ENCODE results near the gene OLR1.
"Not testable (repeated sequence)": the region's sequence is repeated elsewhere in the genome, so short reads cannot be mapped to it uniquely, and the experiment has no call there.

OLR1 gene

DNA sequence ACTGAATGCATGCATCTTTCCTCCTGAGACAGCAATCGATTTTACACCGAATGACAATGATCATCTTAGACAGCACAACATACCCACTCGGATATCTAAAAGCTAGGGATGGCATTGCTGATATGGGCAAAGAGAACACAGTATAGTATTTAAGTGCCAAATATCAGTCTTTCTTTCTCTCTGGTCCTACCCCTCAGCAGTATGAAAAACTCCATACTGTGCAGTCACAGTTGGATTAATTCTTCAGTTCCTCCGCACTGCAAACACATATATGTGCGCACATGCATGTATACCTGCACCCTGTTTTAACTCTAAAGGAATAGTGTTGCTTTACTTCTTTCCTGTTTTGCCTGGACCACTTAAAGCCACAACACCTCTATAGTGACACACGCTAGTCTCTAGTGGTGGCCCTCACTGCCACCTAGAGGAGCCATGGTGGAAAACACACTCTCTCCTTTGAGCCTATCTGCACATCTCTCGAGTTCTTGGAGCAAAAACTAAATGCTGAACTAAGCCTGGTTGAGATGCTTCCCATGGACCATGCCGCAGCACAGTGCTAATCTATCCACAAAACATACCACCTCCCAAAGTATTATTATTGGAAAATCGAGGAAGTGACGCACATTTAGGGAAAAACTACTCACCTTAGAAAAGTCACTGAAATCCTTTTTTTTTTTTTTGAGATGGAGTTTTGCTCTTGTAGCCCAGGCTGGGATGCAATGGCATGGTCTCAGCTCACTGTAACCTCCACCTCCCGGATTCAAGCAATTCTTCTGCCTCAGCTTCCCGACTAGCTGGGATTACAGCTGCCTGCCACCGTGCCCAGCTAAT lies 18.8 kb upstream of the OLR1 start:
- peak; percentile 51 for DNase-seq

DNA sequence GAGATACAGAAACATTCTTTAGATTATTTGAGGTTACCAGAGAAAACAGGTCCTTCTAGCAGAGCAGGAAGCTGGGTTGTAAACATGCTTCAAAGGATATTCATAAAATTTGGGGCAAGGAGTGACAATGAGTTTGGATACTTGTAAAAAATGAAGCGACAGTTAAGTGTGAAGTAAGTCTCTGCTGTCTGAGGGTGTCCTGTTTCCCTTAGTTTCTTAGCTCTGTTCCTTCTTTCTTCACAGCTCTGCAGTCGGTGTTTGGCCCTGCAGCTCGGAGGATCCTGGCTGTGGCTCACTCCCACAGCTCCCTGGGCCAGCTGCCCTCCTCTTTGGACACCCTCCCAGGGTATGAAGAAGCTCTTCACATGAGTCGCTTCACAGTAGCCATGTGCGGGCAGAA lies 17.7 kb upstream of the OLR1 start:
- no peak for DNase-seq

DNA sequence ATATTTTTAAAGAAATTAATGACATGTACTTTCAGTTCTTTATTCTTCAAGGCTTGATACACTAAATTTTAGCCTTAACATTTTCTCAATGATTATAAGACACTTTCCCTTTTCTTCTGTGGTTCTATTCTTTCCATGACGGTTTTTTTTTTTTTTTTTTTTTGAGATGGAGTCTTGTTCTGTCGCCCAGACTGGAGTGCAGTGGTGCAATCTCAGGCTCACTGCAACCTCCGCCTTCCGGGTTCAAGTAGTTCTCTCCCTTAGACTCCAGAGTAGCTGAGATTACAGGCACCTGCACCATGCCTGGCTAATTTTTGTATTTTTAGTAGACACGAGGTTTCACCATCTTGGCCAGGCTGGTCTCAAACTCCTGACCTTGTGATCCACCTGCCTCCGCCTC lies 15.0 kb upstream of the OLR1 start:
- DNase-seq, result not testable (repeated sequence)

DNA sequence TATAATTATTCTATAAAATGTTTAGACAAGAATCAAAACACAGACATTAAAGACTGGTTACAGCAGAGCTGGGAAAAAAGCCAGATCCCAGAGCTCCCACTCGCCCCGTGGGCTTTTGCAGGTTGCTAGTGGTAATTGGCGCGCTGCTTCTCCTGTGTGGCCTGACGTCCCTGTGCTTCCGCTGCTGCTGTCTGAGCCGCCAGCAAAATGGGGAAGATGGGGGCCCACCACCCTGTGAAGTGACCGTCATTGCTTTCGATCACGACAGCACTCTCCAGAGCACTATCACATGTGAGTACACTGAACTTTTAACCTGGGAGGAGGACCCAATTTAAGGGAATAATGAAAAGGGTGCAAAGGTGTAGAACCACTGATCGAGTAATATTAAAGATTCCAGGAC lies 14.4 kb upstream of the OLR1 start:
- no peak for DNase-seq

DNA sequence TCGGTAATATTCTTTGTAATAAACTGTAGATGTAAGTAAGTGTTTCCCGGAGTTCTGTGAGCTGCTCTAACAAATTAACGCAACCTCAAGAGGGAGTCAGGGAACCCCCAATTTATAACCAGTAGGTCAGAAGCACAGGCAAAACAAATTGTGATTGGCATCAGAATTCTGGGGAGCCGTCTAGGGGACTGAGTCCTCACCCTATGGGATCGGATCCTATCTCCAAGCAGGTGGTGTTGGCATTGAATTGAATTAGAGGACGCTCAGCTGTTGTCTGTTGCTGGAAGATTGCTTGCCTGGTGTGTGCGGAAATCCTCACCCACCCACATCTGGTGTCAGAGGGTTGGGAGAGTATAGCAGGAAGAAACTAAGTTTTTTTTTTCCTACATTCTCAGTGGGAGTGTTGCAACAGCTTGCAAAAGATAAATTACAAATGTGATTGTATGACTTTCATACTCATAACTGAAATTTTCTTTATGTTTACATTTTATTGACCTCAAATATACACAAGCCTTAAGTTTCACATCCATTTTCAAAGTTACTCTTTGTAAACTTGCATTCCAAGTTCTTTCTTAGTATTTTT lies 12.4 kb upstream of the OLR1 start:
- no peak for DNase-seq

DNA sequence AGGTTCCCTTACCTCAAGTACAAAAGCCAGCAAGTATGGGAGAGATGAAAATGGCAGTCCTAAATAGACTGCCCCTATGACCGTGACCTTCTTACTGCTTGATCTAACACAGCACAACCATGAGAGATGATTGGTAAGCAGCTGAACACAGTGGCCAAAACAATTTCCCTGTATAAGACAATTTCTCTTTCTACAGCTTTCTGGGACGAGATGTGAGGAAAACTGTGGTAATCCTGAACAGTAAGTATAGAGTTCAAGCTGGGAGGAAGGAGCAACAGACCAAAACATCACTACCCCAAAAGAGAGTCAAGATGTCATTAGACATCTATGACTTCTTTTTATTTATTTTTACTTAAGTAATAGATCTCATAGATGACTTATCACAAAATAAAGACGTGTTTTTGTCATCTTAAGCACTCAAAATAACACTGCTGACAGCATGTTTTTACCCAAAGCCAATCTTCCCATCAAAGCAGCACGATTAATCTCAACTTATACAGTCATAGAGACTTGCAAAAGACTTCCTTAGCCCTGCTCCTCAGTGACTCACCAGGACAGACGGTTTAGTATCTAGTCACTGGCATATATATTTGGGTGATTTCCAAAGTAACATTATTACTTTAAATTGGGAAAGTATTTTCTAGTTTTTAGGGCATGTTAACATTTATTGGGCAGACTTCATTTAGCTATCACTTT lies 10.6 kb upstream of the OLR1 start:
- no peak for DNase-seq

DNA sequence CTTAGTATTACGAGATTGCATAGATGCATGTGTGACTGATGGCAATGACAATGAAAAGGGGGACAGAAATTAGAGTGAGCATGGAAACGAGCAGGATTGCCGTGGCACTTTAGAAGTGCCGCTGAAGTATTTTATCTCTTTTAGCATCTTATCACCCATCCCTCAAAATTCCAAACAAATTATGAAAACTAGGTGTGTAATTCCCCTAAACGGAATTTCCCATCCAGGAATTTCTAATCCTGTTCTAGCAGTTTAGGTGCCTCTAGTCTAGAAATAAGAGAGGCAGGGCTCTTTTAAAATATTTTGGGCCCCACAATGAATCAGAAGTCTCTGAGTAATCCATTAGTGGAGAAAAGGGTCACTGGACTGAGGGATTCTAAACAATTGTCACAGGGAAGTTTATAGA lies 7.8 kb upstream of the OLR1 start:
- DNase-seq, result no peak

DNA sequence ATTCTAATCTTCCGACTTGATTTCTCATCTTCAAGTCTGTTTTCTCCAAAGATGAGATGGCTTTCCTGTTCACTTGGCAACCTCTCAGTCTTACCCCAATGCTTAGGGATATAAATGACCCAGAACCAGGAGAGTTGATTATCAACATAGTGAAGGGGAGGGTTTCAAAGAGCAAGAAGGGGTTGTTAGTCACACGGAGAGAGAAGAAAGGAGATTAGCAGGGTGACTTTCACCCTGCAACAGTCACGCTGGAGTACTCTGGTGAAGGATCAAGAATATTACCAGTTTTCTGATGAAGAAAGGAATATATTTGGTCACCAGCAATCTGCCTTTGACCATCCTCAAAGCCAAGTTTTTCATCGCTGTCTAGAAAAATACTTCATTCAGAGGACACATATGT lies 6.9 kb upstream of the OLR1 start, which contains the start of gene TMEM52B:
Gene TMEM52B (plus strand): TSS at position 212 of the 400 bp plus-strand sequence. CDS start 543 bp downstream, outside the sequence.
- no peak for DNase-seq

DNA sequence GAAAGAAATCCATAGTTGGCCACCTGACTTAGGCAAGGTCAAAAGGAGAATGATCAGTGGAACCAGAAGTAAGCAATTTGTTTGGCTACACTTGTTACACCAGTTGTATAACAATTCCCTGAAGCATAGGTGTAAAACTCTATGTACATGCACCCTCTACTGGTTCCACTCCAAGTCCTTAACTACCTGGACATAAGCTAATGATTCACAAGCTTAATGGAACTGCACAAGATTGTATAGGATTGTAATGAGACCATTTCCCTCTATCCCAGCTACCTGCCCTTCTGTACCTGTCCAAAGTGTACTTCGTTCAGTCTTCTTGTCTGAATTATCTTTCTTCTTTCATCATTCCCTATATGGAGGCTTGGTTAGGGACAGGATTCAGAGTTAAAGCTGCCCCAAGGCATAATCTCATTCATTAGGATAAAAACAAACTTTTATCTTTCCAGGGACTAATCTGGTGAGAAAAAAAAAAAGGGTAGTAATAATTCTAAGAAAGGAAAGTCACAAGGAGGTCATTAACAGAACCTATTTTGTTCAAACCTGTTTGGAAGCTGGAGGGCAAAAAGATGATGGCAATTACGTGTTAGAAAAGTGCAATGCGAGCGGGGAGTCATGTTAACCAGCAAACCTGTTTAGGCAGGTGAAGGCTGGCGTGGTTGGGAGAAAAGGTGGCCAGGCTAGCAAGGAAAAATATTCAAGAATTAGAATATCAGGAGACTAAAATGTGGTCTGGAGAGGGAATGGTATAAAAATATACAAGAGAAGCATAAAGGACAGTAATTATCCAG lies 4.1 kb upstream of the OLR1 start:
- no peak for DNase-seq

DNA sequence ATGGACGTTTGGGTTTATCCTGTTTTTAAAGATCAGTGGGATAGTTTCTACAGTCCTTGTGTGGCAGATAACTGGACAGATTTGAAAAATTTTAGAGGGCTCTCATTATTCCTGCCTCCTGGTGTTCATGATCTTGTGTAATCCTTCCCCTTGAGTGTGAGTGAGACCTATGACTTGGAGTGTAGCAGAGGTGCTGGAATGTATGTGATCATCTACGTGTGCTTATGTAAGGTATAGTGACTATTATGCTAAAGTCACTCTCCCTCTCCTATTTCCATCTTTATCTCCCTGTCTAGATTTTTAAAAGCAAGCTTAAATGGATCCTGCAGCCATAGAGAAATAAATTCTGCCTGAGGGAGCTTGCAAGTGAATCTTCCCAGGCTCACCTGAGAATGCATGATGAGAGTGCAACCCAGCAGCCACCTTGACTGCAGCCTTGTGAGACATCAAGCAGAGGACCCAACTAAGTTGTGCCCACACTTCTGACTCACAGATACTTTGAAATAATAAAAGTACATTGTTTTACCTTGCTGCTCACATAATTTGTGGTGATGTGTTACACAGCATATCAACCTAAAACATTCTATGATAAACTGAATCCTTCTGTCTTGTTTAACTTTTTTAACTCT lies 3.2 kb upstream of the OLR1 start:
- no peak for DNase-seq

DNA sequence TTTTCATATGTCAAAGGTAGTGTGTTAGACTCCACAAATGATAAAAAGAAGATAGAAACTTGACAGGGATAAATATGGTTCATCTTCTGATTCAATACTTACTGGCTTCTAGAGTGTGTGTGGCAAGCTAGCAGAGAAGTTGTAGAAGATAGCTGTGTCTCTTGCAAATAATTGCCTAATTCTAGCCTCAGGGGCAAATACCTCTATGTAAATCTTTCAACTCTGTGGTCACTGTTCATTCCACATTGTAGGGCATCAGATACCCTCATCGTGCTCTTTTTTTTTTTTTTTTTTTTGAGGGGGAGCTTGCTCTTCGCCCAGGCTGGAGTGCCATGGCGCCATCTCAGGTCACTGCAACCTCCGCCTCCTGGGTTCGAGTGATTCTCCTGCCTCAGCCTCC lies 1.7 kb downstream of the OLR1 start:
- DNase-seq, result no peak

DNA sequence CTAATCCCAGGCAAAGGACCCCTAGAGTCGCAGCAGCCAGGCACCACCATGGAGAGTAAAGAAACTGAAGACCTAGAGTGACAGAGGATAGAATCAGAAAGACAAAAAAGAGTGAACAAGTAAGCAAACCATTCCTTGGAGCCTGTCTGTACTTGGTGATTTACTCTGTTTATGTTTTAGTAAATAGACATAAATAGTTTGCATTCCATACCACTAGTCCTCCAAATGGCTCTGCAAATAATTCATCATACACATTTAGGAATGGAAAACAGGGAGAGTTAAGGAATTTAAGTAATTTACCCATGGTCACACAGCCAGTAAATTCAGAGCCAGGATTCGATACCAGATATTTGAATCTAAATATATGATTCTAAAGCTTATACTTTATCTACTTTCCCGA lies 2.8 kb downstream of the OLR1 start:
- DNase-seq, result no peak

DNA sequence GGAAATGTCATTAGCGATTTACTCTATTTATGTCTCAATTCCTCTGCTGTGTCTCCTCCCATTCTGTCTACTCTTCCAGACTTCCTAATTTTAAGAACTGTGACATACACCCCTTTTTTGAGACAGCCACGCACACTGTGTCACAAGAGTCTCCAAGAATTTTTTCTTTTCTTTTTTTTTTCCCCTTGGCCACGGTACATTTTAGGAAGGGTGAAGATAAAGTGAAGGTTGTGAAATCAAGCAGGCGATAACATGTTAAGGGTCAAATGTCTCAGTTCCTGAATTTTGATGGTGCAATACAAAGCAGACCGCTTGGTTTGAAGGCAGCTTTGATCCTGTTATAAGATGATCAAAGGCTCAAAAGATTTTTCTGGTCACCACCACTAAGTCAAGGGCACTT lies 4.3 kb downstream of the OLR1 start:
- DNase-seq, result no peak

DNA sequence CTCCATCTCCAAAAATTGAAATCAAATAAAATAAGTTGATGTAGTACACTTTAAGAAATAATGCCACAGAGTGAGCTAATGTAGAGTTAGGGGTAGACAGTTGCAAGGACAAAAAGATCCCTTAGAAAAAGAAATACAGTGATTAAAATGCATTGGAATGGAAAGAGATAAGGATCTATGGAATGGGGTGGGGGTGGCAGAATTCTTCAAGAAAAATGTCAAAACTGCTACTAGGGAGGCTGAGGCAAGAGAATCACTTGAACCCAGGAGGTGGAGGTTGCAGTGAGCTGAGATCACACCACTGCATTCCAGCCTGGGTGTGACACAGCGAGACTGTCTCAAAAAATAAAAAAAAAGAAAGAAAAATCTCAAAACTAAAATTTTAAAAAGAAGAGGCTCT lies 6.5 kb downstream of the OLR1 start:
- DNase-seq, result no peak

DNA sequence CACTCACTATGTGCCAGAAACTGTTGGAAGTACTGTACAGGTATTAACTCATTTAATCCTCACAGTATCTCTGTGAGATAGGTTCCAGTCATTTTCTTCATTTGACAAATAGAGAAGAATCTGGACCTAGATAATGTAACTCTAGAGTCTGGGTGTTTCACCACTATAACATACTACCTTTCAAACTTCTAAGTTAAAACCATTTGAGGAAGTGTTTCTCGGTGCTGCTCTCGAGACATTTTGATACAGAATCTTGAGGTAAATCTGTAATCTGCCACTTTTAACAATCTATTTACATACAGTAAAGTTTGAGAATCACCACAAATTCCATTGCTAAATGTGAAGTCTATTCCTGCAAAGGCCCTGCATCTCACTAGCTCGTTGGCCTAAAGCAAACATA lies 8.8 kb downstream of the OLR1 start:
- no peak for DNase-seq

DNA sequence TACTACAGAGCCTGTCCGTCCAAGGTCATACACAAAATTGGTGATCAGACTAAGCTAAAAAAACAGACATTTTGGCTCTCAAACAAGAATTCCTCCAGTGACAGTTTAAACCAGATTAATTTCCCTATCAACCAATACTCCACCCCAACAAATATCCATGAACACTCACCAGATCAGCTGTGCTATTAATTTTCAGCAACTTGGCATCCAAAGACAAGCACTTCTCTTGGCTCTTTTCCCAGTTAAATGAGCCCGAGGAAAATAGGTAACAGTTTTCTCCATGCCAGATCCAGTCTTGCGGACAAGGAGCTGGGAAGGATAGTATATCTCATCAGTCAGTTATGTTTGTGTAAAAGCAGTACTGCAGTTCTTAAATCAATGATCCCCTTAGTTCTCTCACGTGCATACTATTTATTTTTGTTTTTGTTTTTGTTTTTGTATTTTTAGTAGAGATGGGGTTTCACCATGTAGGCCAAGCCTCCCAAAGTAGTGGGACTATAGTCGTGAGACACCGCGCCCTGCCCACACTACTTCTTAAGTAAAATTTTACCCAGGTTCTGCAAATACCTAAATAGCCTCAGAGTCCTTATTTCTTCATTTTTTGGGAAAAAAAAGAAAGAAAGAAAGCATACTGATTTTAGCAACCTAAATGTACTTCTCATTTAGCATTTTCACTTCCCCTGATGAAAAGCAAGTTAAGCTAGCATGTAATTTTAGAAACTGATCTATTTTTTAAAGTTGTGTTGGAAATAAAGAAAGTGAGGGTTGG lies 11.1 kb downstream of the OLR1 start:
- DNase-seq, result no peak

DNA sequence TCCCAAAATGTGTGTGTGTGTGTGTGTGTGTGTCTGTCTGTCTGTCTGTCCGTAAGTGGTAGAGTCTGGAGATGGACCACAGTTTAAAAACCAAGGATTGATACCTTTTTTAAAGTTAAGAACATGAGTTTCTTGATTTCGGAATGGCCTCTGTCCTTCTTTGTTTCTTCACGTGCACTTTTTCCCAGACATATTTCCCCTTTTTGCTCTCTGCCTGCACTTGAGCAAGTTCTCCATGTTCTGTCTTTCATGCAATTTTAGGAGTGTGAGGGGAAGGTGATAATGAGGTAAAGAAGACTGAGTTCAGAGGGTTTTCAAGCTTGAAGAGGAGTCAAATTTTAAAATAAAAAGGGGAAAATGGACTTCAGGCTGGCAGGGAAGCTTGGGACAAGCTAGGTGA lies 12.7 kb downstream of the OLR1 start:
- DNase-seq, result no peak

DNA sequence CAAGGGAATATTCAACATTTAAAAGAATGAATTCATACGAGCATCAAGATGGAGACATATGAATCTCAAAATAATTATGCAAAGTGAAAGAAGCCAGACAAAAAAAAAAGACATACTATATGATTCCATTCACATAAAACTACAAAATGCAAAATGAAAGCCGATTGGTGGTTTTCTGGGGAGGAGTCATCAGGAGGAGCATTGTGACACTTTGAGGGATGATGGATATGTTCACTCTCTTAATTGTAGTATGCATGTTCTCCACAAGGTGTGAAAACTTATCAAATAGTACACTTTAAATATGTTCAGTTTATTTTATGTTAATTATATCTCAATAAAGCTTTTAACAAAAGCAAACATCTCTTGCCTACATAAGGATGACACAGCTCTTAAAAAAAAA lies 13.5 kb downstream of the OLR1 start:
- no peak for DNase-seq

DNA sequence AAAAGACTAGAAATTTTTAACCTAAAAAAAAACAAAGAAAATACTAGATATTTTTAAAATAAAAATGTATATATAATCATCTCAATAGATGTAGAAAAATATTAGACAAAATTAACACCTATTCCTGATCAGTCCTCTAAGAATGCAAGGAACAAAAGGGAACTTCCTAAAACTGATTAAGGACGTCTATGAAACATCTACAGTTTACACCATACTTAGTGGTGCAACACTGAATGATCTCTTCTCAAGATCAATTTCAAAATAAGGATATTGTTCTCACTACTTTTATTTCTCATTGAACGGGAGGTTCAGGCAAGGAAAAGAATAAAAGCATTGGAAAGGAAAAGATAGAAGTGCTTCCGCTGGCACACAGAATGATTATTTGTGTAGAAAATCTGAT lies 16.0 kb downstream of the OLR1 start:
- no peak for DNase-seq

DNA sequence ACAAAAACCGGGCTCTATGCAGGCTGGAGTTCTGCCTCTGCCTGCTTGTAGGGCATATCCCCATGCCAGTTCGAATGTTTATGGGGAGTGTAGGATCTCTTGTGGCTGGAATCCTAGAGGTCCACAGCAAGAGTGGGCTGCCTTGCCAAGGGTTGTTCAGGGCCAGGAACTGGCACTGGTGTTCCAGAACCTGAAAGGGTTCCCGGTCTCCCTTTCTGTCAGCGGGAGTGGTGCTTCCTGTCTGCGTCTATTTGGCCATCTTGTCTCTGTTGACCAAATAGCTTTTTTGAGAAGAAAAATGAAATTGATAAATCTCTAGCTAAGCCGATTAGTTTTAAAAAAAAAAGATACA lies 17.8 kb downstream of the OLR1 start:
- DNase-seq, result no peak

DNA sequence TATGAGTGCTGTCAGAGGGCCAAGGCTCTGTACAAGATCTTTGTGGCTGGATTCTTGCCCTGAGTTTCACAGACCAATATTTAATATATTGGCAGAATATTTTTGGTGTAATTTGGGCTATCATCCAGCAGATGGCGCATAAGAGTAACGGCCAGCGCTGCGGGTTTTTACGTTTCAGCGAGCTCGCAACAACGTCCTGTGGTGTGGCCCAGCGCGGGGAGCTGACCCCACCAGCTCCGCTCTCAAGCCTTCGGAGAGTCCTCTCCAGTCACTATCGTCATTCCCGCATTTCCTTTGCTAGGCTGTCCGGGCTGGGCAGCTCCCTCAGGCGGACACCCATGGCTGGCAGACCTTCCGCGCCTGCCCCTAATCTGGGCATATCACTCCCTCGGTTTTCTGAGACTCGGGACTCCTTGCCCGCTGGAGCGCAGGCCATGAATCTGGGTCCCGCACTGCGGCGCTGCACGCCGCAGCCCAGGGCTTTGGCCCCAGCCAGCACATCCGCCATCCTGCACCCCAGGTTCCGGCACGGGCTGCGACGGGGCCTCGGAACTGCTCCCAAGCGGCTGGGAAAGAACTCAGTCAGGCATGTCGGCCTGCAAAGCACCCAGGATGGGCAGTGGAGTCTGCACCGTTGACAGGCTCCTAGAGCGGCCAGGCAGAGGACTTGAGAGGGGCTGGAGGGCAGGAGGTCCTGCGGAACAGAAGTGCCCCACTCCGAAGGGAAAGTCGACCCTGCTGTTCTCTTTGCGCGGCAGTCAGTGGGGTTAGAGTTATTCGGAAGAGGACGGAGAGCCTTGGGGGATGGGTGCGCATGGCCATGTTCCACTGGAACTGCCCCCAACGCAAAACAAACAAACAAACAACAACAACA lies 18.4 kb downstream of the OLR1 start:
- peak; percentile 46 for DNase-seq
